A673 (cell line): ENCODE results near the gene IFT57. TPM values are rescaled to one million over a fixed set of nuclear protein-coding genes. Genes with fewer than 3 reads are reported as not detected.

Experiments used
- BruUV-seq: library from RNA; stranded (reverse); fragments of 400-500 nt; replicated peaks from 2 replicates; lab custom pipeline; 2021; lab: Mats Ljungman, UMichigan
- CTCF ChIA-PET: fragments of 300-600 bp; sonication (Branson Sonifier 250); formaldehyde crosslinking; loops from one replicate; lab custom pipeline; 2022; ENCODE audit warnings: antibody characterized with exemption; lab: Charles Lee
- POLR2A ChIA-PET: fragments of 300-600 bp; sonication (Branson Sonifier 250); formaldehyde crosslinking; loops from one replicate; lab custom pipeline; 2022; ENCODE audit warnings: antibody characterized with exemption; ENCODE audit not compliant: low non-redundant PET; lab: Charles Lee
- DNase-seq: peaks from one replicate; pipeline ENCODE4 v3.0.0-alpha.2; 2015; ENCODE audit warnings: low spot score
- H3K27ac ChIP-seq: fragments of 200-600 bp; sonication (generic); 2 replicates; pipeline ENCODE4 v1.5.1; 2016; ENCODE audit warnings: mixed run types, low read depth, mild to moderate bottlenecking, mixed read lengths, antibody characterized with exemption, low read length; ENCODE audit not compliant: poor library complexity, severe bottlenecking
- H3K27me3 ChIP-seq: fragments of 200-600 bp; sonication (generic); replicated peaks from 2 replicates; pipeline ENCODE4 v1.6.1; 2017; ENCODE audit warnings: mixed run types, low read depth, mild to moderate bottlenecking, mixed read lengths, antibody characterized with exemption, low read length; ENCODE audit not compliant: insufficient read depth, poor library complexity
- H3K36me3 ChIP-seq: fragments of 200-600 bp; sonication (generic); 2 replicates; pipeline ENCODE4 v1.6.1; 2016; ENCODE audit warnings: mixed run types, mild to moderate bottlenecking, mixed read lengths, antibody characterized with exemption, low read length; ENCODE audit not compliant: insufficient read depth, poor library complexity, severe bottlenecking
- H3K4me1 ChIP-seq: fragments of 200-600 bp; sonication (generic); 2 replicates; pipeline ENCODE4 v1.6.1; 2017; ENCODE audit warnings: mixed run types, mild to moderate bottlenecking, mixed read lengths, antibody characterized with exemption, low read length; ENCODE audit not compliant: insufficient read depth, poor library complexity, severe bottlenecking
- H3K4me3 ChIP-seq: fragments of 200-600 bp; sonication (generic); 2 replicates; pipeline ENCODE4 v1.5.1; 2016; ENCODE audit warnings: low read depth, mixed run types, mild to moderate bottlenecking, mixed read lengths, low read length; ENCODE audit not compliant: poor library complexity, severe bottlenecking
- H3K9me3 ChIP-seq: fragments of 200-600 bp; sonication (generic); 2 replicates; pipeline ENCODE4 v1.6.1; 2016; ENCODE audit warnings: mixed run types, low read depth, mild to moderate bottlenecking, mixed read lengths, antibody characterized with exemption, low read length; ENCODE audit not compliant: poor library complexity, severe bottlenecking
- EZH2 ChIP-seq: fragments of 200-600 bp; sonication (generic); IDR thresholded peaks from 2 replicates; pipeline ENCODE4 v1.6.1; 2017; ENCODE audit warnings: borderline replicate concordance, low read depth, mild to moderate bottlenecking, mixed read lengths, antibody characterized with exemption, low read length; ENCODE audit not compliant: poor library complexity, severe bottlenecking
- intact Hi-C: fragments of 100-400 bp; cut with micrococcal nuclease; formaldehyde crosslinking; loops from one replicate; pipeline ENCODE4 v1.10.0; 2022; ENCODE audit not compliant: unreplicated experiment
- total RNA-seq: library from RNA; stranded (reverse); gene quantifications from 2 replicates; pipeline ENCODE4 v1.2.3, GENCODE V29; 2021
- TF ChIP-seq, protein P1 (sequence below): fragments of 300-800, 200-600 bp; sonication (generic); conservative IDR thresholded peaks from 2 replicates; pipeline ENCODE4 v1.5.1; 2017; ENCODE audit warnings: low read depth, mild to moderate bottlenecking, antibody characterized with exemption, low read length, moderate library complexity, mixed read lengths

IFT57 gene
- total RNA-seq, 1 experiment from 2014 or later: 40.9 TPM

DNA sequence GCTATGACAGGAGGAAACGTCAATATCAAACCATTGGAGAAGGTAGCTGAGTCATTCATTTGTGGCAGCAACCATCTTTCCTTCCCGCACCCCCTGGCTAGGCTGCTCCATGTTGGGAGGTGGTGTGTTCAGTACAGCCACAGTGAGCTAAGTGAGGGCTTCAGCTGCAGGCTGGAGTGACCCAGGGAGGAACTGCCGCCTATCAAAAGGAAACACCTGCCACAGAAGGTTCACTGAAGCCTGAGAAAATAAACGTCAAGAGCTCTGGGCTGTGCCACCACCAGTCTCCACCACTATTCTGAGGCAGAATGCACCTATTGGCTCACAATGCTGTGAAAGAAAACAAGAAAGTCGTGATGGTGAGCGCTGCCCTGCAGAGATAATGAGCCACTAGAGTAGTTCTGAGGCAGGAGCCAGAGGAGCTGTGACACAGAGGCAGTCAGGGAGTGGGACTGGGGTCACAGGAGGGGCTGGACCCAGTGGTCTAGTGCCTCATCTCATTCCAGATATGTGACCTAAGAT is 96.6 kb downstream of the IFT57 start:
- BruUV-seq: no TSS peak
- H3K4me1 ChIP-seq: peaks cover 7% of the 10 kb centered on the region
- no peaks in the 10 kb centered on the region for H3K27me3 ChIP-seq
- ChIA-PET POLR2A (no interaction called here), CTCF (no interaction called here)
- intact Hi-C loops: no loop called here
- no peaks in the 10 kb centered on the region for H3K36me3 ChIP-seq
- H3K9me3 ChIP-seq: no peaks in the 10 kb centered on the region
- TF ChIP-seq EZH2: no peak
- TF ChIP-seq, protein P1, sequence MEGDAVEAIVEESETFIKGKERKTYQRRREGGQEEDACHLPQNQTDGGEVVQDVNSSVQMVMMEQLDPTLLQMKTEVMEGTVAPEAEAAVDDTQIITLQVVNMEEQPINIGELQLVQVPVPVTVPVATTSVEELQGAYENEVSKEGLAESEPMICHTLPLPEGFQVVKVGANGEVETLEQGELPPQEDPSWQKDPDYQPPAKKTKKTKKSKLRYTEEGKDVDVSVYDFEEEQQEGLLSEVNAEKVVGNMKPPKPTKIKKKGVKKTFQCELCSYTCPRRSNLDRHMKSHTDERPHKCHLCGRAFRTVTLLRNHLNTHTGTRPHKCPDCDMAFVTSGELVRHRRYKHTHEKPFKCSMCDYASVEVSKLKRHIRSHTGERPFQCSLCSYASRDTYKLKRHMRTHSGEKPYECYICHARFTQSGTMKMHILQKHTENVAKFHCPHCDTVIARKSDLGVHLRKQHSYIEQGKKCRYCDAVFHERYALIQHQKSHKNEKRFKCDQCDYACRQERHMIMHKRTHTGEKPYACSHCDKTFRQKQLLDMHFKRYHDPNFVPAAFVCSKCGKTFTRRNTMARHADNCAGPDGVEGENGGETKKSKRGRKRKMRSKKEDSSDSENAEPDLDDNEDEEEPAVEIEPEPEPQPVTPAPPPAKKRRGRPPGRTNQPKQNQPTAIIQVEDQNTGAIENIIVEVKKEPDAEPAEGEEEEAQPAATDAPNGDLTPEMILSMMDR: no peak
- no peak overlapping the region for H3K4me3 ChIP-seq
- no peak overlapping the region for H3K27ac ChIP-seq
- no peak for DNase-seq

DNA sequence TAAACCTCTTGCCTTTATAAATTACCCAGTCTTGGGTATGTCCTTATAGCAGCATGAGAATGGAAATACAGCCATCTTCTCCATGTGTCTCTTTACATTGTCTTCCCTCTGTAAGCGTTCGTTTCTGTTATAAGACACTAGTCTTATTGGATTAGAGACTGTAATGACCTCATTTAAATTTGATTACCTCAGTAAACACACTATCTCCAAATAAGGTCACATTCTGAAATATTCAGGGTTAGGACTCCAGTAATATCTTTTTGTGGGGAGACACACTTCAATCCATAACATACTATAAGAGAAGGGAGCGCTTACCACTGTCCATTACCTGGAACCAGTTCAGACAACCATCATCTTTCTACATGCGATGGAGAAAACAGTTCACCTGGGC is 97.1 kb downstream of the IFT57 start:
- intact Hi-C loops: no loop called here
- ChIA-PET POLR2A (no interaction called here), CTCF (no interaction called here)
- DNase-seq: no peak
- Histone ChIP-seq H3K4me3 (no peak overlapping the region), H3K27ac (no peak overlapping the region), H3K9me3 (no peaks in the 10 kb centered on the region), H3K36me3 (no peaks in the 10 kb centered on the region), H3K27me3 (no peaks in the 10 kb centered on the region), H3K4me1 (peaks cover 7% of the 10 kb centered on the region)
- no peak for TF ChIP-seq EZH2
- TF ChIP-seq, protein P1: no peak
- BruUV-seq: no TSS peak

DNA sequence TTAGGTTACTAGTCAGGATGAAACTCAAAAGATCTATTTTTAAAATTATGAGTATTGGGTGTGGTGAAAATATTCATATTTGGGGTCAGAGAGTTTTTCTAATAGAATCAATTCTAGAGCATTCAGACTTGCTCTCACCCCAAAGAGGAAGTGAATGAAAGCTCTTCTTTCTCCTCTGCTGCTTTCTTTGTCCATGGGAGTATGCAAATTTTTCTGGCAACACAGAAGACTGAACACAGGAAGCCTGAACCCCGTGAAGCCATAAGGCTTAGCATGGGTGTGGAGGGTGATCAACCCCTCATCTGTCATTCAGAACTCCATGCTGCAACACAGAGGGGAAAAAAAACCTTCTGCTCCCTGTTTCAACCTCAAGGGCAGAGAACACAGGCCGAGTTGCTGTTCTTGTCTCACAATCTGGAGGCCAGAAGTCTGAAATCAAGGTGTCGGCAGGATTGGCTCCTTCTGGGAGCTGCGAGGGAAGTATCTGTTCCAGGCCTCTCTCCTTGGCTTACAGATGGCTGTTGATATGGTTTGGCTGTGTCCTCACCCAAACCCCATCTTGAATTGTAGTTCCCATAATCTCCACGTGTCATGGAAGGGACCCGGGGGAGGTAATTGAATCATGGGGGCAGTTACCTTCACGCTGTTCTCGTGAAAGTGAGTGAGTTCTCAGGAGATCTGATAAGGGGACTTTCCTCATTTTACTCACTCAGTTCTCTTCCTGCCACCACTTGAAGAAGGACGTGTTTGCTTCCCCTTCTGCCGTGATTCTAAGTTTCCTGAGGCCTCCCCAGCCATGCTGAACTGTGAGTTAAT is 97.7 kb downstream of the IFT57 start:
- Histone ChIP-seq H3K4me3 (no peak overlapping the region), H3K9me3 (no peaks in the 10 kb centered on the region), H3K36me3 (no peaks in the 10 kb centered on the region), H3K27ac (no peak overlapping the region), H3K4me1 (peaks cover 7% of the 10 kb centered on the region), H3K27me3 (no peaks in the 10 kb centered on the region)
- TF ChIP-seq, protein P1: no peak
- no peak for TF ChIP-seq EZH2
- intact Hi-C loops: no loop called here
- peak; percentile 18 for DNase-seq
- BruUV-seq: no TSS peak
- ChIA-PET CTCF (no interaction called here), POLR2A (no interaction called here)
